T-helper 2 cell (primary cell): ENCODE results near the gene PTPRB.

ENCODE experiments used
- DNase-seq, 5 experiments: peaks; one replicate each; pipeline versions ENCODE4 v3.0.0 to v3.0.0-alpha.2; 2012 to 2022
- total RNA-seq, 2 donors: gene quantifications; one replicate each; lab custom pipeline; 2026; lab: John Stamatoyannopoulos, UW

PTPRB gene
- 0 to 0.40 reads per million in 2 donors for total RNA-seq

DNA sequence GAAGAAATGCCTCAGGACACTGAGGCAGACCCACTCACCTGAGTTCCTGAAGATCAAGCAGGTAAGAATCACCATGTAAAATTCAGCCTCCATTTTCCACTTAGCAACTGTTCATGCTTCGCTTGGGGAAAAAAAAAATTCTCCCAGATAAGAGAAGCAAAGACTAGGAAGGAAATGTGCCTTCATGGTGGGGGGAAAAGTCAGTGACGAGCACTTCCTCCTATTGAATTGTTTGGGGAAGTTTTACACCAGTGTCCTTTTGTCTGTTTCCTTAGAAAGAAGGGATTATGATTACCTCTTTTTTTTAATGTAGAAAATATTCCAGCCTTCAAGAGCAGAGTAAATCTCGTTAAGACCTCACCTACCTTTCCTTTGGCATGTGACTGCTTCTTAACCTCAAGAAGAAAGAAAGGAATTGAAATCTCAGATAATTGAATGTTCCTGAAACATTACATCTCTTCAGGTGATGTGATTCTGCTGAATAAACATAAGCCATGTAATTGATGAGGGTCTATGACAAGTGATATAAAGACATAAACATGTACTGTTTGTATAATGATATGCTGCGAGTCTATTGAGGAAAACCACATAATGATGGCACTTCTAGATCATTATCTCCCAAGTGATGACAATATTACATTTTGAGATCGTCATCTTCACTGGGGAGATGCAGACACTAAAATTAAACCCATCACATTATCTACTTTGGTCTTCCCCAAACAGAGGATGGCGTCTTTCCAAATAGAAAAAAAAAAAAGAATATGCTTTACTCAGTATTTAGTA lies at the start of gene PTPRB:
TSS of gene PTPRB (minus strand) at position 127 of the 783 bp plus-strand sequence. CDS start at position 93, 34 bp downstream.
- peak in 1 of 5 experiments; percentile 24 for DNase-seq

DNA sequence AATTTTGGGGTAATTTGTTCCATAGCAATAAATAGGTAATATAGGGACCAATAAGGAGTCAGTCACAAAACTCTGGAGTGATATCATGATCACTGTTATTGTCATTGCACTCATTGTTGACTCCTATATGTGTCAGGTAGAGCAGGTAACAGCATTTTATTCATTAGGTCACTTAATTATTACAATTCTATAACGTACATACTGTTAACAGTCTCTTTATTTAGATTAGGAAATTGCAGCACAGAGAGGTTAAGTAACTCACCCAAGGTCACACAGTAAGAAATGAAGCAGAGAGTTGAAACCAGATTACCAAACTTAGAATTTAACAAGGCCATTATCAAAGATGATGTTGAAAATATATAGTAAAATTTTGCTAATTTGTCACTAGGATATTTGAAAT lies 49.7 kb upstream of the PTPRB start:
- no peak for DNase-seq

DNA sequence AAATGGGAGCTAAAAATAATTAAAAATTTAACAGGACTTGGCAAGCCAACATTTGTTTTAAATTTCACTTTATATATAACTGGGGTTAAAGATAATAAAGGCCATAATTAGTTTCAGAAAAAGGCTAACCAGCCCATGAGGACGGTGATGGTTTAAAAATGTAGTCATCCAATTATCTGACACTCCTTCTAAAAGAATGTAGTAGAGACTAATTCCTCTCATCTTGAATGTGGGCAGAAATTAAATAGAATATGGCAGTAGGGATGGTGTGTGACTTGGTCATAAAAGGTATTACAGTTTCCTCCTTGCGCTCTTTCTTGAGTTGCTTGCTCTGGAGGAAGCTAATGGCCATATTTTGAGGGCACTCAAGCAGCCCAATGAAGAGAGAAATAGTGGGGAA lies 49.1 kb upstream of the PTPRB start:
- DNase-seq = no peak

DNA sequence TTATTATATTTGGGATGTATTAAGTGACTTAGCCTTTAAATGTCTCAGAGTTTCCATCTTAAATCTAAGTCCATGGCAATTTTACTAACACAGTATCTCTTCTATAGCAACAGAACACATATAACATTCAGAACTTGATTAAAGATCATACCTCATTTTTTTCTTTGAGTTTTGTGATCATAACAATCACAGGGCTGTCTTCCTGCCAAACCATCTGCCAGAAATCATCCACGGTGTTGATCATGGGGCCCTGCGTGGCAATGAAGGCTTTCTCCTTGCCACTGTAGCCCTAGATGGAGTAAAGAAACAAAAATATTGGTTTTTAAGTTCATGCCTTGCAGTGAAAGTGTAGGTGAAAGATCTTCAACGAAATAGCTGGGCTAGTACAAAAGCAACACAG lies 46.7 kb upstream of the PTPRB start:
- no peak for DNase-seq

DNA sequence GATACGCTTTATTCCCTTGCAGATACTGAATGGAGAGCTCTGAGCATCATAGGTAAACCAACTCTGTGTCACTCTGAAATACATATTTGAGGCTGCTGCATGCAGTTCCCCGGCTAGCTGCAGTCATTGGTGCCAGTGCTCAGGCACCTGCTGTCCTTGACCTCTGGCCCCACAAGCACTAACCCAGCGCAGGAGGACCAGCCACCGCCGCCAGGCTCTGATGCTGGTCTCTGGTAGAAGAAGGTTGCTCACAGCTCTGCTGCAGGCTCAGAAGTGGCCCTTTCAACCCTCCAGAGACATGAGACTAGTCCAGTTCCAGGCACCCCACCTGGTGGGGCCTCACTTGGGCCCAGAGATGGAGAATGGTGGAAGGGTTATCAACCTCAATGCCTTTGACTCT lies 34.5 kb upstream of the PTPRB start:
- DNase-seq = no peak

DNA sequence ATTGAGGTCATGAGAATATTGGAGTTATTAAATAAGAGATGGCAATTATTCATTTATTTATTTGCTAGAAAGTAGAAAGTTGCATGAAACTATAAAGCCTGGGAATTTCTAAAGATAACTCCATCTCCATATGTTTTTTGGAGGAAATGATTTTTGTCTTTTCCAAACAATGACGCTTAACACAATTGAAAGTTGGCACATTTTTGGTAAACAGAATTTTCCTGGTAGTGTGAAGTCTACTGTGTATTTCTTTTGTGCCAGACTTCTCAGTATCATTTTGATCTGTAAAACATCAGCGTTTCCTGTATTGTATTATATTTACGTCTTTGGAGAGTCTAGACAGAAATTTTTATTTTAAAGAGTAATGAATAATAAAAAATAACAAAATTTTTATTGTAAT lies 33.7 kb upstream of the PTPRB start:
- DNase-seq = no peak

DNA sequence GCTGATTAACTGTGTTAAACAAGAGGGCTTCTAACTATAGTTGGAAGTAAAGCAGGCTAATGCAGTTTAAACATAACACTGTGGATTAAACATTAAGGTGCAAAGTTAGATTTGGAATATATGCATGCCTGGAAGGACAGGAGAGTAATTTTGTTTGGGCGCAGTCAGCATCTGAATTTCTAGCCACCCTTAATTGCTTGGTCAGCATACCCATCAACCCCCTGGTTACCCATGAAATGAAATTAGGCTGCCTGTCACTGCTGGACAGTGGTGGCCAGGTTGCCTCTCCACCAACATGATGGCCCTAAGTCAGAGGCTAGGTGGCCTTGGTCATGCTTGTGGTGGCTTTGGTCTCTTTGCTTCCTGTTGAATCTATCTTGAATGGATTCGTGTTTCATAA lies 30.0 kb upstream of the PTPRB start:
- no peak for DNase-seq

DNA sequence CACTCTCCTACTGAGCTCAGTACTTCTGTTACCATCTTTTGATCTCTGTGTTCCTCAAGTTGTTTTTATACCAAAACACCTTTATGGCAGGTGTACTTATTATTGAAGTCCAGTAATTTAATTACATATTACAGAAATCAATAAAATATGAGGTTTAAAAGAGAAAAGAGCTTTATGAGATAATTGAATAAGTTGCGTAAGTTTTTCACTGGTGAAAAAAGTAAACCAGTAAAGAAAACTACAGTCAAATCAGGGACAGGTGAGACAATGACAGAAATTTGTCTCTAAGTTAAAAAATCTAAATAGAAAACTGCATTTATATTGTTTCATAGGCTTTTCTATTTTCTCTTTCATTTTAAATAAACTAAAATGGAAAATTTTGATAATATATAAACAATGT lies 29.1 kb upstream of the PTPRB start:
- DNase-seq = no peak

DNA sequence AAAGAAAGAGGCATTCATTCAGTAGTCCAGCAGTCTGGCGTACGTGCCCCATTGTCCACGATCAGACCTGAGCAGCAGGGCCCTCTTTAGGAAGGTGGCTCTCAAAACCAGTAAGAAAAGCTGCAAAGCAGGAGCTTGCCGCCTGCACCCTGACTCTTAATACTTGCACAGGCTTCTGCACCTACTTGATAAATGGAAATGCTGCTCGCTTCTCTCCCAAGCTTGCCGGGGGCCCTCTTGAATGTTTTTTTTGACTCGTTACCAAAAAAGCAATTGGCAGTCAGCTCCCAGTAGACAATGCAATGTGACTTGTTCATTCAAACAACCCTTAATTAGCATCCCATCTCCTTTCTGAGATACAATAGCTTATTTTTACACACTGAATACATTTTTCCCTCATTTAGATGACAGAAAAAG lies 27.2 kb upstream of the PTPRB start:
- no peak for DNase-seq

DNA sequence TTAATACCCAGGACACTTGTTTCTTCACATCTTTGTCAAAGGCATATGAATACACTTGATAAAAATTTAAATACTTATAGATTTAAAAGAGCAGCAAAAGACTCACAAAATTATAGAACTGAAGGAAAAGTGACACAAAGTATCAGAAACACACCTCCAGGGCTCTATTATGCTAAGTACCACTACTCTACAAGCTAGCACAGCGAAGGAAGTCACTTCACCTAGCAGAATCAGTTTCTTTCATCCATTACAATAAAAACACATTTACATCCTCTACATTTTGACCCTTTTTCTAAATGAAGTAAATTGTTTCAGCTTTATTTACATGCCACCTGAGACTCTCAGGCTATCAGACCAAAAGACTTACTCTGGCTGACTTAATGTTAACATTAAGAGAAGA lies 26.6 kb upstream of the PTPRB start:
- DNase-seq = no peak

DNA sequence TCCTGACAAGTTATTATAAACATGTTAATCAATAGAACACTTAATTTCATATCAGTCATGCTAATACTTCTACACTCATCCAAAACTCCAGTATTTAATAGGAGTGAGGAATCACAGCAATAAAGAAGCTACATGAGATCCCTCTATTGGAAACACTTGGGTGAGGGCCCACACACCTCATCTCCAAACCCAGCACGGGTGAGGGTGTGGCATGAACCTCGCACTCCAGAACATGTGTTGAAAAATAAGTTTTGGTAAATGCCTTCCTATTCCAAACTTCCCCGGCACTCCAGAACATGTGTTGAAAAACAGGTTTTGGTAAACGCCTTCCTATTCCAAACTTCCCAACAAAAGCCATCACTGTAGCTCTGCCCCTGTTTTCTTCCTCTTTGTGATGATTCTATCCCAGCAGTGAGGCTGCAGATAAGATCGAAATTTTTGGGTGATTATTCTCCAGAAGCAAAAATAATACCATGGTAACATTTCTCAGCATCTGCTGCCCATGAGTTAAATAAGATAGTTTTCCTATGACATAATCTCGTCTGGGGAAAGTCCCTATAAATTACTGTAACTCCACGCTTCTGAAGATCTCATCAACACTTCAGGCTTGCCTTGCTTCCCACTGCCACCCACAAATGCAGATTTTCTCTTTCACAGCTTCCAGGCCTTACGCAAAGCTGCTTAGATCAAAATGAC lies 24.4 kb upstream of the PTPRB start:
- DNase-seq = no peak

DNA sequence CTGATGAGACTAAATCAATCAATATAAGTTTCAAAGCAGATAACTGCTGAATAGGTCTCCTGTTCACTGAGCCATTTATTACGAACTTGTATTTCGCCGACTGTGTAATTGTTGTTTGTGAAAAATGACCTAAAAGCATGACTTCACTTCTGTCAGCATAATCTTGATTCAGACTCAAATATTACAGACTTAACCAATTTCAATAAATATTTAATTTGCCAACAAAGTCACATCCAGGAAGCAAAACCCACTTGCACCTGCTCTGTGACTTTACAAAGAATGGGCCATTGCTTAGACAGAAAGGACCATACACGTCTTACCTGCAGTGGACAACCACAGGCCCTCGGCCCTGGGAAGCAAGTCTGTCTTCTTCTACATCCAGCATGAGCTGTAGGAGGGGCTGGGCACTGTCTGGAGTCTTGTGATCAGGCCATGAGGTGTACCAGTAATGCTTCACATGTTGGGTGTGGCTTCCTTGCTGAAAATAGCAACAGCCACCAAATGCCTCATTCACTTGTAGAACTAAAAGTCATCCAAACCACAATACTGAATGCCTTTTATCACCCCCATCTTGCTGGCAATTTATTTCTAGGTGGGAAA lies 23.5 kb upstream of the PTPRB start:
- DNase-seq = no peak

DNA sequence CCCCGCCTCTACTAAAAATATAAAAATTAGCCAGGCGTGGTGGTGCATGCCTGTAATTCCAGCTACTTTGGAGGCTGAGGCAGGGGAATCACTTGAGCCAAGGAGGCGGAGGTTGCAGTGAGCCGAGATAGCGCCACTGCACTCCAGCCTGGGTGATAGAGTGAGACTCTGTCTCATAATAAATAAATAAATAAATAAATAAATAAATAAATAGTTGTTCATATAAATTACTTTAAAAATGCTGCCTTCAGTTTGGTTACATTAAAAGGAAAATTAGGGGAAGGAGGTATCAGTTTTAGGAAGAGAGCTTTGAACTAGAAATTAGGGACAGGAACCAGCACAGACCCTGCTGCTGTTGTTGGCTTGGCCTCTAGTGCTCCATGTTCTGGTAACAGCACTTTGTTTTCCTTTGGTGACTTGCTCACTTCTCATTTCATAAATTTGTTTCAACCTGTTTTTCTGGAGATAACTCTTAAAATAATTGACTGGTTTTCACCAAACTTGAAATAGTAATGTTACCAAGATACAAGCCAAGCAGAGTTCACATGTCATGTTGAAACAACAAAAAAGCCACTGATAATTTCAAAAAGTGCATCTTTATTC lies 22.9 kb upstream of the PTPRB start:
- DNase-seq = no peak

DNA sequence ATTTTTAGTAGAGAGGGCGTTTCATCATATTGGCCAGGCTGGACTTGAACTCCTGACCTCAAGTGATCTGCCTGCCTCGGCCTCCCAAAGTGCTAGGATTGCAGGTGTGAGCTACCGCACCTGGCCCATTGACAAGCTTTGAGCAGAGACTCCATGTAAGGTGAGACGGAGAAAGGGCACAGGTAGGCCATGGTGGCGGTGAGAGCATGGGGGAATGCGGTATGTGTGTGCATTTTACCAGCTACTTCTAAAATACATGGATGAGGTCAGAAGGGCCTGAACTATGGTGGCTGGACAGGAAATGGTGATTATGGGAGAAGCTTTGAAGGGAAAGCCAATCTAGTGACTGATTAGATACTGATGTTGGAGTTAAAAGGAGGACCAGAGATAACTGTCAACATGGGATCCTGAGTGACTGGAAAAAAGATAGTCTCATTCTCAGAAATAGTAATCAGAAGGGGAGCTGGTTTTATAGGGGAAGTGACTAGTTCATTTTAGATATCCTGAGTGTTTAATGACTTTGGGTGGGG lies 21.9 kb upstream of the PTPRB start:
- no peak for DNase-seq

DNA sequence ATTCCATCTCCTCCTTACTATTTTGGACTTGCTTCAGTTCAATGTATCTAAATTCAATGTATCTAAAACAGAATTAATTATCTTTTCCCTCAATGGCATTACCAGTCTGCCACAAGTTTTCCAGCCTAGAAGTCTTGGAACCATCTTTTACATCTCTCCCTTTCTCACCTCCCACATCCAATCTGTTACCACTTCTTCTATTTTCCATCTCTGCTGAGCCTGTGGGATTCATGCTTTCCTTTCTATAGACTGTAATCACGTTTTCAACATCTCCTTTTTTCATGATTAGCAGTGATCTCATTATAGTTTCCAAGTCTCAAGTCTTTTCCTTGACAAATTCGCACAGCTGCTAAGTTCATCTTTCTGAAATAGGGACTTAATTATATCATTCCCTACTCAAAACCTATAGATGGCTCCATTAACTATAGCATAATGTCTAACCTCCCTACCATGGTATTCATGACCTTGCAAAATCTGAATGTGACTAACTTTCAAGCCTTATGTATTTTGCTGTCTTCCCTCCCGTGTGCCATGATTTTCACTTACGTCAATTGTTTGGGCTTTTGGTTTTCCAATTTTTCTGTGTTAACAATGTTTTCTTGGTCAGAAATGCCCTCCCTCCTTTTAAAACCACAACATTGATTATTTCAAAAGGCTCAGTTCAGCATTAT lies 20.5 kb upstream of the PTPRB start:
- DNase-seq = no peak

DNA sequence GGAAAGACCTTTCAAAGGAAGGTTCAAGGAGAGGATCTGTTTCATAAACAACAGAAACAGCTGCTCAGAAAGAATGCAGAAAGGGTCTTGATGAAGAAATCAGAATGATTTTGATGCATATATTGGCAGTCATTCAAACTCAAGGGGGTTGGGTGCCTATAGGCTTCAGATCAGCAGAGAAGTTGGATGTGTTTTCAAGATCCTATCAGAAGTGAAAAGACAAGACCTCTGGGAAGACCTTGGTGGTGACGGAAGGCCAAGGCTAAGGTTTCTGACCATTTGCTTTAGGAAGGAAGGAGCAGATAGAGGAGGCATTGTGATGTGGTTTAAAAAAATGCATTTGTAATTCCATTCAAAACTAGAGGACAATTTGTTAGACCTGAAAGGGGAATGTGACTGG lies 15.2 kb upstream of the PTPRB start:
- DNase-seq = no peak

DNA sequence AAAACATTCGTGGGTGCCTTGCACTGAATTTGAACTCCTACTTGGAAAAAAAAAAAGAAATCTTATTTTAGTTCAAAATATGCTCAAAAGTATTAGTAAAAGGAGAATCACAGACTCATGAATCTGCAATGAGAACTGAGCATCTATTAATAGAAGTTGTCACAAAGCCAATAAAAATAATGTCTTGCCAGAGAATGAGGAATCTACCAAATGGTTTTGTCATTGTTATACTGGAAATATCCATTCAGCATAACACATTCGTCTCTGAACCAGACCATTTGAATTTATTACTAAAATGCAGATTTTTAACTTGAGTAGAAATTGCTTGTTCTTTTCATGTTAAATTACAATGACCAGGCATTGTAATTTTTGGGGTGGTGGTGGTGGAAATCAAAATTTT lies 11.6 kb upstream of the PTPRB start:
- DNase-seq = no peak

DNA sequence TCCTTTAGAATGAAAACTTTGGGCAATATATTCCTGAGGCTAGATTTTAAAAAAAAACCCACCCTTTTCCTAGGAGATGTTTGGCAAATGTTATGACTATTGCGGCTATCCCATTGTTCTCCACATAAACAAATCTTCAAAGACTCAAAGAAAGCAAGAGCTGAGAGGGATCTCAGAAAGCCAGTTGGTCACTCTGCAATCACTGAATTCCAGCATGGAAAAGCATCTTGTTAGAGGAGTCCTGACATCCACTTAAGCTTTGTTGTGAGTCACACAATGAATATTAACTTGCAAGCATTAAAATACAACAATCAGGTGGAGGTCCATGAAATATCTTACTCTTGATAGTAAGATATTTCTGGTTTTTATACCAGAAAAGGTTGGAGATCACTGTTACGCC lies 11.0 kb upstream of the PTPRB start:
- DNase-seq = no peak

DNA sequence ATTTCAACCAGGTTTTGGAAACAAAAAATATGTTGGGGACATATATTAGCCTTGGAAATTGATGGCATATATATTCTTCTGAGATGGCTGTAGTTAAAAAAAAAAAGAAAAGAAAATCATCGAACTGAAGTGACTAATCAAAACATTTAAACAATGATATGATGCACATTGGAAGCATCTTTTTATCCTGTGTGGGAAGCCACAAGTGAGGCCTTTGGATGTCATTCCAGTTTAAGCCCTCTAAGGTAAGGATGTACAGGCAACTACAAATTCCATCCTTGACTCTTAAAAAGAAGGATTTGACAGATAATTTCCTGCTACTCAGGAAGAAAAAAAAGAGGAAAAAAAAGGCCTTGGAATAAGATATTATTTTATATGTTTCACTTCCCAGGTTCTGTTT lies 9.6 kb upstream of the PTPRB start:
- no peak for DNase-seq

DNA sequence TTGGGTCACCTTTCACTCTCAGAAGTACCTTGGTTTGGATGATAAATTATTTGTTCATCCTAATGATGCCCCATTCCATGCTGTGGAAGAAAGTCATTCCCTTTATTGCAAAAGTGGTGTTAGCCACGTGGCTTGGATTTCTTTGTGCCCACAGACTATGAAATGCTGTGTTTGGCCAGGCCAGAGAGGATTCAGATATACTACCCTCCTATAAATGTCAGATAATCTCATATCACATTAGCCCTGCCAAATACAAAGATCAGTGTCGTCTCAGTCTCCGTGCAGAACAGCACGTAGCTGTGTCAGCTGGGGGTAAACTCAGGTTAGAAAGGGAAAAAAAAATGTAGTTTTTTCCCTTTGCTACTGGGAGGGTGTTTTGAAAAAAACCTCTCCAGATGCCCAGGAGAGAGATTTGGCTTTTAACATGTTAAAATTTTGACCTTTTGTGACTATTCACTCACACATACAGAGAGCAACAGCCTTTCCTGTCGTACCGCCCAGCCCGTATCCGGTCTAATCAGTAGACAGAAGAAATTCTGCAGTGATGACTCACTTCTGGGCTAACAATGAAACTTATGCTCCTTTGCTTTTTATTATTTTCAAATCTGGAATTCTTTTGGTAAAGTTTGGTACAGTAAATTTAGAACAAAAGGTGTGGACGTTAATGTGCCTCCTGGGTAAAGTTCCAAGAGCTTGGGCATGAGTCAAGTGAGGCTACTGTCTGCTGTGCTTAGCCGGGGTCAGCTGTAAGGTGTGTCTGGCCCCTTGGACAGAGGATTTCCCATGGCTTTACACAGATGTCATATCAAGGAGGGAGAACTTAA lies 8.5 kb upstream of the PTPRB start:
- peak in 1 of 5 experiments; percentile 31 for DNase-seq

DNA sequence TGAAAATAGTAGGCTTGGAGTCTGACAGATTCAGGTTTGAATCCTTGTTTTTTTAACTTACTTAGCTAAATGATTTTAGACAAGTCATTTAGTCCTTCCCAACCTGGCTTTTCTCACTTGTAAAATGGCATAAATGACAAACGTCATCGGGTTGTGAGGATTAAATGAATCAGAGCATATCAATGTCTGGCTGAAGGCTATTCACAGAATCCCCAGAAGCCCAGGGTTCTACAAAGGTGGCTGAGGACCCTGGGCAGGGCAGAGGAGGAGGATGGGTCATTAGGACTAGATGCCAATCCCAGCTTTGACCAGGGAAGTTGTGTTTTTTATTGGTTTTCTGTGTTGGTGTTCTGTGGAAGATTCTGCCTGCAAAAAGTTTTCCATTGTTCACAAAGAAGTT lies 7.6 kb upstream of the PTPRB start:
- no peak for DNase-seq

DNA sequence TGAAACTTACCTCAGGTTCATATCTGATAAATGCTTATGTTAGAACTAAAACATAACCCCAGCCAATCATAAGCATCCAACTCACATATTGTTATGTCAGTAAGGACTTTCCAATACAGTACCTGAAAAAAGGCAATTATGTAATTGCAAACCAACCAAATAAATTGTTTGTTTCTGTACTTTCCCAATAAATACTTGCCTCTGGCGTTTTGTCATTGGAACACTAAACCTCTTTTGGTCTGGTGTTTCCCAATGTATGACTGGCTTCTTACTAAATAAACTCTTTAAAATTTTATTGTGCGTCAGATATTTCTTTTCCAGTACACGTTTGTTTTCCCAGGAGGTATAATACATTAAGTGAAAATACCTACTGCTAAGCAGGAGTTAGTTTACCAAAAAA lies 6.7 kb upstream of the PTPRB start:
- DNase-seq = no peak
